Measurements from ENCODE around the gene RNASE2.
"Not testable (repeated sequence)": the region's sequence is repeated elsewhere in the genome, so short reads cannot be mapped to it uniquely, and the experiment has no call there.

The RNASE2 gene

GRCh38 chr14:20954736-20955537 is at the start of gene RNASE2:
TSS of gene RNASE2 (plus strand) at chr14:20955487. CDS start at chr14:20955772, 285 bp downstream.
- not testable (repeated sequence) for DNase-seq

GRCh38 chr14:20905676-20906075 is 49.6 kb upstream of the RNASE2 start:
- TF ChIP-seq POLR2A (IDR thresholded peaks at IDR 0.05; ENCODE audit: low read length), result no peak
- no peak for TF ChIP-seq GATA1 (IDR thresholded peaks at IDR 0.05; ENCODE audit: low read depth, low read length)
- DNase-seq, result no peak

- DNase-seq, result no peak
- TF ChIP-seq POLR2A (IDR thresholded peaks at IDR 0.05; ENCODE audit: low read length) (no peak), GATA1 (IDR thresholded peaks at IDR 0.05; ENCODE audit: low read depth, low read length) (no peak)
Observed at GRCh38 chr14:20907214-20907613, 48.1 kb upstream of the RNASE2 start.

- DNase-seq, result not testable (repeated sequence)
Observed at GRCh38 chr14:20910822-20911221, 44.5 kb upstream of the RNASE2 start.

- not testable (repeated sequence) for DNase-seq
Observed at GRCh38 chr14:20919038-20919756, 36.1 kb upstream of the RNASE2 start.

GRCh38 chr14:20923766-20924297 is 31.5 kb upstream of the RNASE2 start:
- DNase-seq, result not testable (repeated sequence)

- TF ChIP-seq POLR2A (IDR thresholded peaks at IDR 0.05; ENCODE audit: low read length) (no peak), GATA1 (IDR thresholded peaks at IDR 0.05; ENCODE audit: low read depth, low read length) (no peak)
- DNase-seq, result peak; percentile 63 to 70
Observed at GRCh38 chr14:20934148-20934762, 21.0 kb upstream of the RNASE2 start.

DNA sequence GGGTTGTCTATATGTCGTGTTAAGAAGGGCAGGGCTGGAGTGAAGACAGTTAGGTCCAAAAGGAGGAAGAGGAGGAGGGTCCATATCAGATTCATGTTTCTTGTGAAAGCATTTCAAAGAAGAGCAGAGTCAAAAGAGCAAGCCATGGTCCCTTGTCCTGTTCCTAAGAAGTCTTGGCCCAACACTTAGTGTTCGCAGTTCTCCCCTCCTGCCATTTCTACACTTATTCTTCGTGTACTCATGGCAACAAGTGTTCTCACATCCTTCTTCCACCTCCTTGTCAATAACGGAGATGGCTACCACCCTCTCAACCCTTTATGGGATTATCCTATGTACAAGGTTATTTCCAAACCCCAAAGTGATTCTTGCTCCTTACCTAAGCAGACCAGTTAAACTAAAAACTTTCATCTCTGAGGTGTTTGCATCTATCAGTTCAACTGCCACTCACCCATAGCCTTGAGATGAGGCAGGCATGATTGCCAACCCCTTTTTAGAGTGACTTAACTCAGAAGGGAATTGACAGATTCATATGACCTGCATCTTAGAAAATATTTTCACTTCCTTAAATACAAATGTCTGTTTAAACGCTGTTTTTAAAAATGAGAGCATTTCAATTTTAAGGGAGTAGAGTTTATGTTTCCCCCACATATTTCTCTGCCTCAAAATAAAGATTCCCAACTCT is 19.8 kb upstream of the RNASE2 start:
- TF ChIP-seq GATA1 (IDR thresholded peaks at IDR 0.05; ENCODE audit: low read depth, low read length) (no peak), POLR2A (IDR thresholded peaks at IDR 0.05; ENCODE audit: low read length) (no peak)
- DNase-seq, result no peak

DNA sequence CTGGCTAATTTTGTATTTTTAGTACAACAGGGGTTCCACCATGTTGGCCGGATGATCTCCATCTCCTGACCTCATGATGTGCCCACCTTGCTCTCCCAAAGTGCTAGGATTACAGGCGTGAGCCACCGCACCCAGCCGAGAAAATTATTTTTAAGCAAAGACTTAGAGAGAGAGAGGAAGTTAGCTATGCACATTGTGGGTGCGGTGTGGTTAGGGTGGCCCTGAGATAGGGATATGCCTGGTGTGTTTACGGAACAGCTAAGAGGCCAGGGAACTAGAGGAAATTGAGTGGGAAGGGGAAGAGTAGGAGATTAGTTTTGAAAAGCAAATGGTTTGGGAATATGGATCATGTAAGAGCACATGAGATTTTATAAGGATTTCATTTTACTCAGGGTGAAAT is 10.1 kb upstream of the RNASE2 start:
- DNase-seq, result not testable (repeated sequence)

GRCh38 chr14:20946707-20947106 is 8.6 kb upstream of the RNASE2 start:
- DNase-seq, result not testable (repeated sequence)

- not testable (repeated sequence) for DNase-seq
Observed at GRCh38 chr14:20955538-20955873, 219 bp downstream of the RNASE2 start.

GRCh38 chr14:20956376-20956976 is 1.2 kb downstream of the RNASE2 start:
- DNase-seq, result no peak

DNA sequence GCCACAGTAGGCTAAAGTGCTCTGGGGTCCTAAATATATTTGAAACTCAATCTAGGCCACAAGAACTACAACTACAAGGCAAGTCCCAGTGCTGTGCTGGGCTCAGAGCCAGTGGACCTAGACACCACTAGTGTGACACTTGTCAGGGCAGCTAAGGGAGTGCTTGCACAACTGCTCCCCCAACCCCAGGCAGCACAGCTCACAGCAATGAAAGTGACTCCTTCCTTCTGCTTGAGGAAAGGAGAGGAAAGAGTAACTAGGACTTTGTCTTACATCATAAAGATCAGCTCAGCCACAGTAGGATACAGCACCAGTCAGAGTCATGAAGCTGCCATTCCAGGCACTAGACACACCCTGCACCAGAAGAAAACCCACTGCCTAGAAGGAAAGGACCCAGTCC is 3.7 kb downstream of the RNASE2 start:
- DNase-seq, result not testable (repeated sequence)

More at GRCh38 chr14:20956376-20956976, 1.2 kb downstream of the RNASE2 start:
- TF ChIP-seq POLR2A (IDR thresholded peaks at IDR 0.05; ENCODE audit: low read length) (no peak), GATA1 (IDR thresholded peaks at IDR 0.05; ENCODE audit: low read depth, low read length) (no peak)

GRCh38 chr14:20969336-20969735 is 14.0 kb downstream of the RNASE2 start:
- no peak for DNase-seq
- TF ChIP-seq GATA1 (IDR thresholded peaks at IDR 0.05; ENCODE audit: low read depth, low read length), result no peak
- no peak for TF ChIP-seq POLR2A (IDR thresholded peaks at IDR 0.05; ENCODE audit: low read length)

GRCh38 chr14:20970647-20970982 is 15.3 kb downstream of the RNASE2 start:
- TF ChIP-seq POLR2A (IDR thresholded peaks at IDR 0.05; ENCODE audit: low read length), result no peak
- no peak for TF ChIP-seq GATA1 (IDR thresholded peaks at IDR 0.05; ENCODE audit: low read depth, low read length)
- DNase-seq, result no peak
